Smooth muscle cell (in vitro differentiated cells): ENCODE measurements around the gene ANKMY1. TPM values are rescaled to one million over a fixed set of nuclear protein-coding genes. Genes with fewer than 3 reads are reported as not detected.

Source experiments
- DNase-seq: peaks from one replicate; lab custom pipeline; 2025; ENCODE audit not compliant: unreplicated experiment; lab: John Stamatoyannopoulos, UW
- H2AFZ ChIP-seq: fragments of 200-600 bp; sonication (generic); 2 replicates; pipeline ENCODE4 v1.6.0; 2016; ENCODE audit warnings: antibody characterized with exemption, low read depth, mild to moderate bottlenecking
- H3F3A ChIP-seq: fragments of 200-600 bp; sonication (generic); 2 replicates; pipeline ENCODE4 v1.6.0; 2017; ENCODE audit warnings: antibody characterized with exemption, low read depth
- H3K27ac ChIP-seq: fragments of 200-600 bp; sonication (generic); 2 replicates; pipeline ENCODE4 v1.5.1; 2016; ENCODE audit warnings: low read depth, mild to moderate bottlenecking
- H3K27me3 ChIP-seq: fragments of 200-600 bp; sonication (generic); 2 replicates; pipeline ENCODE4 v1.6.1; 2016; ENCODE audit warnings: low read depth, mild to moderate bottlenecking
- H3K36me3 ChIP-seq: fragments of 200-600 bp; sonication (generic); 2 replicates; pipeline ENCODE4 v1.5.1; 2016; ENCODE audit warnings: low read depth
- H3K4me1 ChIP-seq: fragments of 200-600 bp; sonication (generic); 2 replicates; pipeline ENCODE4 v1.5.1; 2016; ENCODE audit warnings: low read depth
- H3K4me2 ChIP-seq: fragments of 200-600 bp; sonication (generic); 2 replicates; pipeline ENCODE4 v1.6.0; 2016; ENCODE audit warnings: mild to moderate bottlenecking
- H3K4me3 ChIP-seq: fragments of 200-600 bp; sonication (generic); 2 replicates; pipeline ENCODE4 v1.5.1; 2016; ENCODE audit warnings: mild to moderate bottlenecking
- H3K79me2 ChIP-seq: fragments of 200-600 bp; sonication (generic); 2 replicates; pipeline ENCODE4 v1.6.0; 2016; ENCODE audit warnings: low read depth, mild to moderate bottlenecking
- H3K9ac ChIP-seq: fragments of 200-600 bp; sonication (generic); 2 replicates; pipeline ENCODE4 v1.6.0; 2016; ENCODE audit warnings: low read depth
- H3K9me3 ChIP-seq: fragments of 200-600 bp; sonication (generic); replicated peaks from 2 replicates; pipeline ENCODE4 v1.5.1; 2016; ENCODE audit warnings: low read depth
- H4K20me1 ChIP-seq: fragments of 200-600 bp; sonication (generic); 2 replicates; pipeline ENCODE4 v1.6.0; 2016; ENCODE audit warnings: low read depth
- CTCF ChIP-seq: fragments of 200-600 bp; sonication (generic); IDR thresholded peaks from 2 replicates; pipeline ENCODE4 v1.5.1; 2017; ENCODE audit warnings: borderline replicate concordance, mild to moderate bottlenecking, antibody characterized with exemption; ENCODE audit not compliant: insufficient read depth, poor library complexity, severe bottlenecking
- WGBS: methylation state at CpG from one replicate; pipeline ENCODE4 v1.1.7; 2016; ENCODE audit warnings: low lambda C conversion rate; 5-methylcytosine and 5-hydroxymethylcytosine counted together
- polyA plus RNA-seq: library from polyadenylated mRNA; unstranded; fragments of >200 nt; fragmentation: Nextera tagmentation; extraction: Ambion mirVana; gene quantifications from 2 replicates; pipeline ENCODE4 v1.2.1, GENCODE V29; 2016
- total RNA-seq: library from RNA; depleted of rRNA; stranded (reverse); fragments of >200 nt; gene quantifications from 2 replicates; pipeline ENCODE4 v1.2.3, GENCODE V29; 2014

ANKMY1 gene
- total and polyA plus RNA-seq, 2 experiments from 2014 or later: 6.4 to 8.7 TPM

DNA sequence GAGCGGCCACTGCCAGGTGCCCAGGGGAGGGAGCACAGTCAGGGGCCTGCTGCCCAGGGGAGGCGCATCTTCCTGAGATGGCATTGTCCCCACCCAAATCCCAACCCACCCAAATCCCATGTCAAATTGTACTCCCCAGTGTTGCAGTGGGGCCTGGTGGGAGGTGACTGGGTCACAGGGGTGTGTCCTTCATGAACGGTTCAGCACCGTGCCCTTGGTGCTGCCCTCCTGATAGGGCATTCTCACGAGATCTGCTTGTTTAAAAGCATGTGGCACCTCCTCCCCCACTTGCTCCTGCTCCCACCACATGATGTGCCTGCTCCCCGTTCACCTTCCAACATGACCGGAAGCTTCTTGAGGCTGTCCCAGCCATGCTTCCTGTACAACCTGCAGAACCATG lies 27.6 kb downstream of the ANKMY1 start:
- no peaks in the 10 kb centered on the region for H3K4me1 ChIP-seq
- no peak overlapping the region for H3K4me2 ChIP-seq
- no peak for TF ChIP-seq CTCF
- H3K9ac ChIP-seq: no peak overlapping the region
- H3K27me3 ChIP-seq: no peaks in the 10 kb centered on the region
- H2AFZ ChIP-seq: no peak overlapping the region
- no peaks in the 10 kb centered on the region for H4K20me1 ChIP-seq
- no peak overlapping the region for H3K4me3 ChIP-seq
- DNase-seq: no peak
- peaks cover 21% of the 10 kb centered on the region for H3K9me3 ChIP-seq
- no peak overlapping the region for H3K27ac ChIP-seq
- WGBS: 82% methylated on average over 7 of the region's 7 CpGs
- peaks cover 13% of the 10 kb centered on the region for H3K36me3 ChIP-seq
- no peaks in the 10 kb centered on the region for H3F3A ChIP-seq
- no peaks in the 10 kb centered on the region for H3K79me2 ChIP-seq

DNA sequence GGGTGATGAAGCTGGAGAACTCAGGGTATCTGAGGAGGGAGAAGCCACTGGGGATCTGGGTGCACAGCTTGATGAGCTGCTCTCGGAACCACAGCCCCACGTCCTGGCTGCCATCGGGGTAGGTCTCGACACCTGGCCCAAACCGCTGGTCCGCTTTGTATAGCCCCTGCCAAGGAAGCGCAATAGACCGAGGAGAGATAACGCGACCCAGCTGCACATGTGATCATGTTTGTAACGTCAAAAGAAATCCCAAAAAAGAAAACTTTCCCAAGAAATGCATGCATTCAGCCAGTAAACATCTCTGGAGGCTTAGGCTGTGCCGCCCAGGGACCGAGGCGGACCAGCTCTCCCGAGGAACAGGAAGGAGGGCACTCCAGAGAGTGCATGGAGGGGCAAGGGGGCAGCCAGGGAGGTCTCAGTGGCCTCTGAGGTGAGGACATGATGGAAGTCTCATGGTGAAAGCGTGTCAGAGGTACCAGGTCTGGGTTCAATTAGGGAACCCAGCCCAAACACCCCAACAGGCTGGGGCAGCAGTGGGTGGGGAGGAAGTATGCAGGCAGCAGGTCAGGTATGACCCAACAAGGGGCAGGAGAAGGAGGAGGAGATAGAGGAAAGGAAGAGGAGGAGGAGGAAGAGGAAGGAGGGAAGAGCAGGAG lies 28.3 kb downstream of the ANKMY1 start:
- Histone ChIP-seq H3F3A (no peaks in the 10 kb centered on the region), H3K4me3 (no peak overlapping the region), H3K27ac (no peak overlapping the region), H3K4me2 (no peak overlapping the region), H3K27me3 (no peaks in the 10 kb centered on the region), H3K9ac (no peak overlapping the region), H3K36me3 (peaks cover 13% of the 10 kb centered on the region), H3K4me1 (no peaks in the 10 kb centered on the region), H3K9me3 (peaks cover 21% of the 10 kb centered on the region), H3K79me2 (no peaks in the 10 kb centered on the region), H2AFZ (no peak overlapping the region), H4K20me1 (no peaks in the 10 kb centered on the region)
- no peak for TF ChIP-seq CTCF
- WGBS: 97% methylated on average over 16 of the region's 16 CpGs
- DNase-seq: no peak

- H3K27ac ChIP-seq: no peak overlapping the region
- no peaks in the 10 kb centered on the region for H3K4me1 ChIP-seq
- H3K79me2 ChIP-seq: no peaks in the 10 kb centered on the region
- H3K27me3 ChIP-seq: no peaks in the 10 kb centered on the region
- no peak for DNase-seq
- H3K9me3 ChIP-seq: peaks cover 21% of the 10 kb centered on the region
- no peak overlapping the region for H2AFZ ChIP-seq
- H3K9ac ChIP-seq: no peak overlapping the region
- H3K36me3 ChIP-seq: peaks cover 13% of the 10 kb centered on the region
- no peaks in the 10 kb centered on the region for H4K20me1 ChIP-seq
- WGBS: 97% methylated on average over 13 of the region's 13 CpGs
- no peak for TF ChIP-seq CTCF
- no peak overlapping the region for H3K4me3 ChIP-seq
- no peaks in the 10 kb centered on the region for H3F3A ChIP-seq
- H3K4me2 ChIP-seq: no peak overlapping the region
Measured at GRCh38 chr2:240528406-240529040, 29.3 kb downstream of the ANKMY1 start.

GRCh38 chr2:240527153-240527750 lies 30.5 kb downstream of the ANKMY1 start:
- Histone ChIP-seq H4K20me1 (no peaks in the 10 kb centered on the region), H3K4me3 (no peak overlapping the region), H3K36me3 (peaks cover 13% of the 10 kb centered on the region), H3K4me1 (no peaks in the 10 kb centered on the region), H3K9me3 (peaks cover 13% of the 10 kb centered on the region), H3K9ac (no peak overlapping the region), H3F3A (no peaks in the 10 kb centered on the region), H3K4me2 (no peak overlapping the region), H3K27me3 (no peaks in the 10 kb centered on the region), H3K27ac (no peak overlapping the region), H3K79me2 (no peaks in the 10 kb centered on the region), H2AFZ (no peak overlapping the region)
- 94% methylated on average over 3 of the region's 3 CpGs for WGBS
- no peak for TF ChIP-seq CTCF
- DNase-seq: no peak
